Pancreas (tissue), 10 donors: ENCODE measurements around the gene SMYD5. TPM values are rescaled to one million over a fixed set of nuclear protein-coding genes. Genes with fewer than 3 reads are reported as not detected.

ENCODE experiments used
- ATAC-seq, 4 donors: fragments of 200-7000 bp; cut with Tn5 transposase; one replicate each; pipeline versions ENCODE4 v1.8.0 to v1.9.1; 2020; ENCODE audit warnings: mild to moderate bottlenecking in 4 of 4, moderate library complexity in 4 of 4
- DNase-seq, 6 donors: peaks; one replicate each; pipeline ENCODE4 v3.0.0-alpha.2; 2020
- FAIRE-seq: peaks from 2 replicates; lab custom pipeline; 2012; peaks lifted over from hg19 to GRCh38; lab: Jason Lieb, UNC
- H3K27ac ChIP-seq, 4 donors: fragments of 200-600 bp; sonication (generic); 1 replicate in 3 of 4; 2 replicates in 1 of 4; pipeline versions ENCODE4 v1.5.0 to v1.8.0; 2020
- H3K27me3 ChIP-seq, 4 donors: fragments of 200-600 bp; one replicate each; pipeline ENCODE4 v1.8.0; 2021
- H3K36me3 ChIP-seq, 3 donors: fragments of 200-600 bp; sonication (generic) in 1 of 3; one replicate each; pipeline versions ENCODE4 v1.5.0 to v1.8.0; 2020 to 2021
- H3K4me1 ChIP-seq, 3 donors: fragments of 200-600 bp; one replicate each; pipeline ENCODE4 v1.8.0; 2021
- H3K4me3 ChIP-seq, 4 donors: fragments of 200-600 bp; sonication (generic) in 2 of 4; one replicate each; pipeline versions ENCODE4 v1.5.0 to v1.8.0; 2020 to 2021
- H3K9me3 ChIP-seq, 4 donors: fragments of 200-600 bp; one replicate each; pipeline ENCODE4 v1.8.0; 2021
- CTCF ChIP-seq, 4 donors: fragments of 200-600 bp; sonication (generic) in 3 of 4; IDR thresholded peaks; one replicate each; pipeline versions ENCODE4 v1.5.0 to v1.8.0; 2021; ENCODE audit warnings: antibody characterized with exemption in 4 of 4
- WGBS, 2 donors: extraction: QIAGEN DNeasy Blood & Tissue Kit; methylation state at CpG; one replicate each; pipeline ENCODE4 v1.1.7; 2013; 5-methylcytosine and 5-hydroxymethylcytosine counted together
- intact Hi-C, 3 donors: fragments of 100-400 bp; cut with DNase I; formaldehyde crosslinking; loops; one replicate each; pipeline versions ENCODE4 v1.11.1 to v1.14.2; 2022
- polyA plus RNA-seq, 2 donors: library from polyadenylated mRNA; stranded (reverse); fragments of 200-250 nt; gene quantifications; one replicate each; pipeline ENCODE4 v1.2.3, GENCODE V29; 2013
- total RNA-seq, 6 donors: library from RNA; stranded (reverse); fragmentation: NEBNext Ultra II Directional in 4 of 6; extraction: Animal tissue kit (Norgen Biotek cat#: 25700) in 4 of 6; gene quantifications; one replicate each; pipeline versions ENCODE4 v1.2.1 to v1.2.4, GENCODE V29; 2021 to 2023
- donor health status: healthy with polysubstance abuse.
- donor health status: DM: no; HTN: no; CAD: no; lungs with moderate emphysema.
- donor health status: DM: no; HTN: no; CAD: no.
- donor health status: control.
- donor health status: control.
- donor health status: Bipolar disorder and iron deficiency.
- donor health status: DM: yes; HTN: yes; CAD: no.
- donor health status: DM: no; HTN: no; CAD: no.
- donor health status: DM: no; HTN: no; CAD: no.
- donor health status: DM: yes; HTN: yes; CAD: no.

Gene SMYD5
- total and polyA plus RNA-seq, 8 donors: 8.7 to 19.6 (median 12.9) TPM

GRCh38 chr2:73266061-73266901 lies 52.2 kb downstream of the SMYD5 start:
- DNase-seq (peak in 1 of 6 donors; percentile 62), FAIRE-seq (no peak), ATAC-seq (no peak)
- WGBS, 2 donors: 90 to 95% methylated on average over 26 of the region's 26 CpGs
- intact Hi-C loops: no loop called here
- H3K9me3 ChIP-seq: no peaks in the 10 kb centered on the region
- no peak overlapping the region for H3K27ac ChIP-seq
- no peak overlapping the region for H3K4me3 ChIP-seq
- H3K36me3 ChIP-seq: no peaks in the 10 kb centered on the region
- H3K27me3 ChIP-seq: no peaks in the 10 kb centered on the region
- TF ChIP-seq CTCF (IDR thresholded peaks at IDR 0.05): no peak
- H3K4me1 ChIP-seq: peaks cover 0 to 2% (median 0%) of the 10 kb centered on the region in 3 donors

- H3K4me1 ChIP-seq: peaks cover 0 to 2% (median 0%) of the 10 kb centered on the region in 3 donors
- ATAC-seq (no peak), FAIRE-seq (no peak), DNase-seq (no peak)
- no peak overlapping the region for H3K27ac ChIP-seq
- intact Hi-C loops: no loop called here
- 92 to 98% methylated on average over 4 of the region's 4 CpGs for WGBS, 2 donors
- H3K27me3 ChIP-seq: no peaks in the 10 kb centered on the region
- TF ChIP-seq CTCF (IDR thresholded peaks at IDR 0.05): no peak
- H3K4me3 ChIP-seq: no peak overlapping the region
- H3K36me3 ChIP-seq: no peaks in the 10 kb centered on the region
- H3K9me3 ChIP-seq: no peaks in the 10 kb centered on the region
Observed at GRCh38 chr2:73267008-73267407, 53.0 kb downstream of the SMYD5 start.

- FAIRE-seq (no peak), DNase-seq (no peak), ATAC-seq (no peak)
- no peaks in the 10 kb centered on the region for H3K9me3 ChIP-seq
- TF ChIP-seq CTCF (IDR thresholded peaks at IDR 0.05): no peak
- 45 to 49% methylated on average over 14 of the region's 14 CpGs for WGBS, 2 donors
- H3K27ac ChIP-seq: no peak overlapping the region
- no peaks in the 10 kb centered on the region for H3K27me3 ChIP-seq
- H3K36me3 ChIP-seq: no peaks in the 10 kb centered on the region
- intact Hi-C loops: no loop called here
- peaks cover 0 to 2% (median 0%) of the 10 kb centered on the region in 3 donors for H3K4me1 ChIP-seq
- peak overlapping the region in 3 of 4 donors; percentile 7 to 42 (median 29) for H3K4me3 ChIP-seq
Observed at GRCh38 chr2:73268366-73268829, 54.4 kb downstream of the SMYD5 start.

GRCh38 chr2:73268830-73269685 lies 55.0 kb downstream of the SMYD5 start:
- Histone ChIP-seq H3K4me1 (peaks cover 0 to 2% (median 0%) of the 10 kb centered on the region in 3 donors), H3K9me3 (no peaks in the 10 kb centered on the region), H3K27me3 (no peaks in the 10 kb centered on the region), H3K36me3 (no peaks in the 10 kb centered on the region), H3K4me3 (peak overlapping the region; percentile 4 to 42 (median 18)), H3K27ac (no peak overlapping the region)
- 2 to 6% methylated on average over 111 to 113 of the region's 113 CpGs for WGBS, 2 donors
- no peak for TF ChIP-seq CTCF (IDR thresholded peaks at IDR 0.05)
- ATAC-seq (peak; percentile 74 to 85 (median 80)), FAIRE-seq (no peak), DNase-seq (peak; percentile 50 to 86 (median 74))
- intact Hi-C loops: no loop called here
